SU-DHL-6 (cell line): ENCODE measurements around the gene TRIM61.

ENCODE experiments used
- H2AFZ ChIP-seq: fragments of 200-600 bp; sonication (generic); 2 replicates; pipeline ENCODE4 v1.6.1; 2014; ENCODE audit warnings: low read depth, mild to moderate bottlenecking, moderate library complexity, mixed read lengths, antibody characterized with exemption, low read length; ENCODE audit not compliant: severe bottlenecking
- H3F3A ChIP-seq: fragments of 200-600 bp; shearing (Covaris generic); 2 replicates; pipeline ENCODE4 v1.6.0; 2016; ENCODE audit warnings: antibody characterized with exemption, mild to moderate bottlenecking; ENCODE audit not compliant: insufficient read depth
- H3K27ac ChIP-seq: fragments of 200-600 bp; sonication (generic); 2 replicates; pipeline ENCODE4 v1.5.1; 2016; ENCODE audit warnings: low read depth, mild to moderate bottlenecking, low read length, moderate library complexity, mixed read lengths
- H3K27me3 ChIP-seq: fragments of 200-600 bp; sonication (generic), shearing (Covaris generic); 2 replicates; pipeline ENCODE4 v1.6.0; 2014; ENCODE audit warnings: mild to moderate bottlenecking, low read length
- H3K36me3 ChIP-seq: fragments of 200-600 bp; sonication (generic); 2 replicates; pipeline ENCODE4 v1.6.1; 2014; ENCODE audit warnings: mild to moderate bottlenecking, low read length, mixed read lengths
- H3K4me2 ChIP-seq: fragments of 300-600, 200-600 bp; shearing (Covaris generic), sonication (generic); 2 replicates; pipeline ENCODE4 v1.6.0; 2014; ENCODE audit warnings: low read length, low read depth, mild to moderate bottlenecking; ENCODE audit not compliant: poor library complexity, severe bottlenecking
- H3K4me3 ChIP-seq: fragments of 200-600 bp; sonication (generic); 2 replicates; pipeline ENCODE4 v1.5.1; 2014; ENCODE audit warnings: antibody characterized with exemption, low read length, mild to moderate bottlenecking, mixed read lengths; ENCODE audit not compliant: insufficient read depth, poor library complexity, severe bottlenecking
- H3K79me2 ChIP-seq: fragments of 200-600 bp; sonication (generic); 2 replicates; pipeline ENCODE4 v1.6.1; 2014; ENCODE audit warnings: mild to moderate bottlenecking, low read length, moderate library complexity; ENCODE audit not compliant: insufficient read depth
- H3K9ac ChIP-seq: fragments of 200-600 bp; sonication (generic); 2 replicates; pipeline ENCODE4 v1.7.0; 2014; ENCODE audit warnings: mild to moderate bottlenecking, low read length
- H3K9me2 ChIP-seq: fragments of 200-600 bp; sonication (generic); replicated peaks from 2 replicates; pipeline ENCODE4 v1.6.1; 2014; ENCODE audit warnings: low read length; ENCODE audit not compliant: insufficient read depth
- H3K9me3 ChIP-seq: fragments of 200-600 bp; sonication (generic); 2 replicates; pipeline ENCODE4 v1.6.1; 2014; ENCODE audit warnings: low read length, mixed read lengths; ENCODE audit not compliant: insufficient read depth
- H4K20me1 ChIP-seq: fragments of 200-600 bp; sonication (generic); 2 replicates; pipeline ENCODE4 v1.6.1; 2014; ENCODE audit warnings: low read depth, mild to moderate bottlenecking, antibody characterized with exemption, low read length, moderate library complexity, mixed read lengths
- EZH2phosphoT487 ChIP-seq: fragments of 200-600 bp; sonication (generic), shearing (Covaris generic); conservative IDR thresholded peaks from 2 replicates; pipeline ENCODE4 v1.6.1; 2018; ENCODE audit warnings: mild to moderate bottlenecking, antibody characterized with exemption, low read length, moderate library complexity, mixed read lengths
- TF ChIP-seq, protein P1 (sequence below): fragments of 200-600 bp; sonication (generic); IDR thresholded peaks from one replicate; pipeline ENCODE4 v1.5.1; 2017; ENCODE audit warnings: antibody characterized with exemption, mild to moderate bottlenecking, low read length, moderate library complexity; ENCODE audit not compliant: insufficient read depth, poor library complexity, severe bottlenecking

TRIM61 gene

DNA sequence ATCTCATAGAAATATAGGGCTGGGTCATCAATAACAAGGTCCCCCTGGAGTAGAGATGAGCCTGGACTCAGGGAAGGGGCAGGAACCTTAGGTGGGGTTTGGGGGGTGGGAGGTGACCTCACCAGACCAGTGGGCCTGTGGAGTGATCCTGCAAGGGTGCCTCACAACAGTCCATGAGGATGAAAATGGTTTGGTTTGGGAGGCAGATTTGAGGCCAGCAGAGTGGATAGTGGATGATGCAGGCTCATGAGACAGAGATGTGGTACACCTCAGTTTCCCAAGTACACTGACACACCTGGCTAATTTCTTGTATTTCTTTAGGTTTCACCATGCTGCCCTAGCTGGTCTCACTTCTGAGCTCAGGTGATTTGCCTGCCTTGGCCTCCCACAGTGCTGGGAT, 36.2 kb upstream of the TRIM61 start:
- no peaks in the 10 kb centered on the region for H3K79me2 ChIP-seq
- H2AFZ ChIP-seq = no peak overlapping the region
- no peak overlapping the region for H3K9ac ChIP-seq
- no peak overlapping the region for H3K4me3 ChIP-seq
- no peaks in the 10 kb centered on the region for H3K36me3 ChIP-seq
- no peak overlapping the region for H3K4me2 ChIP-seq
- no peak overlapping the region for H3K27ac ChIP-seq
- no peak for TF ChIP-seq EZH2phosphoT487
- TF ChIP-seq, protein P1, sequence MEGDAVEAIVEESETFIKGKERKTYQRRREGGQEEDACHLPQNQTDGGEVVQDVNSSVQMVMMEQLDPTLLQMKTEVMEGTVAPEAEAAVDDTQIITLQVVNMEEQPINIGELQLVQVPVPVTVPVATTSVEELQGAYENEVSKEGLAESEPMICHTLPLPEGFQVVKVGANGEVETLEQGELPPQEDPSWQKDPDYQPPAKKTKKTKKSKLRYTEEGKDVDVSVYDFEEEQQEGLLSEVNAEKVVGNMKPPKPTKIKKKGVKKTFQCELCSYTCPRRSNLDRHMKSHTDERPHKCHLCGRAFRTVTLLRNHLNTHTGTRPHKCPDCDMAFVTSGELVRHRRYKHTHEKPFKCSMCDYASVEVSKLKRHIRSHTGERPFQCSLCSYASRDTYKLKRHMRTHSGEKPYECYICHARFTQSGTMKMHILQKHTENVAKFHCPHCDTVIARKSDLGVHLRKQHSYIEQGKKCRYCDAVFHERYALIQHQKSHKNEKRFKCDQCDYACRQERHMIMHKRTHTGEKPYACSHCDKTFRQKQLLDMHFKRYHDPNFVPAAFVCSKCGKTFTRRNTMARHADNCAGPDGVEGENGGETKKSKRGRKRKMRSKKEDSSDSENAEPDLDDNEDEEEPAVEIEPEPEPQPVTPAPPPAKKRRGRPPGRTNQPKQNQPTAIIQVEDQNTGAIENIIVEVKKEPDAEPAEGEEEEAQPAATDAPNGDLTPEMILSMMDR = no peak
- no peaks in the 10 kb centered on the region for H3K9me3 ChIP-seq
- no peaks in the 10 kb centered on the region for H3F3A ChIP-seq
- H4K20me1 ChIP-seq = no peaks in the 10 kb centered on the region
- no peaks in the 10 kb centered on the region for H3K9me2 ChIP-seq
- H3K27me3 ChIP-seq = no peaks in the 10 kb centered on the region

GRCh38 chr4:165011403-165011802, 33.9 kb upstream of the TRIM61 start:
- no peaks in the 10 kb centered on the region for H3K27me3 ChIP-seq
- H3K79me2 ChIP-seq = no peaks in the 10 kb centered on the region
- no peaks in the 10 kb centered on the region for H3K9me2 ChIP-seq
- no peak overlapping the region for H3K27ac ChIP-seq
- H3F3A ChIP-seq = no peaks in the 10 kb centered on the region
- no peak overlapping the region for H3K9ac ChIP-seq
- H3K36me3 ChIP-seq = no peaks in the 10 kb centered on the region
- TF ChIP-seq, protein P1 = no peak
- TF ChIP-seq EZH2phosphoT487 = no peak
- no peaks in the 10 kb centered on the region for H3K9me3 ChIP-seq
- H4K20me1 ChIP-seq = no peaks in the 10 kb centered on the region
- H3K4me2 ChIP-seq = no peak overlapping the region
- H3K4me3 ChIP-seq = no peak overlapping the region
- H2AFZ ChIP-seq = no peak overlapping the region

DNA sequence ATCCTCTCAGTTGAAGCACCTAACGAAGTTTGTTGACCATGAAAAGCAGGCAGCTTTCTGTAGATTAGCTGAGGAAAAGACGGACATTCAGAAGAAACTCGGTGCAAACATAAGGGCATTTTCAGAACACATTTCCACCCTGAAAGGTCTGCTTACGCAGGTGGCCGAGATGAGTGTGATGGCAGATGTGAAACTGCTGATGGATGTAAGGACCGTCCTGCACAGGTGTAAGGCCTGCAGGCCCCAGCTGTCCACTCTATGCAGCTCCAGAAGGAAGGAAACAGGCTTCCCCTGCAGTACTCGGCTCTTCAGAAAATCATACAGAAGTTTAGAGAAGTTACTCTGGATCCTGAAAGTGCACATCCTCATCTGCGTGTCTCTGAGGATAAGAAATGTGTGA, 33.5 kb upstream of the TRIM61 start:
- no peaks in the 10 kb centered on the region for H3K27me3 ChIP-seq
- H4K20me1 ChIP-seq = no peaks in the 10 kb centered on the region
- H3F3A ChIP-seq = no peaks in the 10 kb centered on the region
- H3K9me2 ChIP-seq = no peaks in the 10 kb centered on the region
- no peak overlapping the region for H3K4me2 ChIP-seq
- H2AFZ ChIP-seq = no peak overlapping the region
- no peaks in the 10 kb centered on the region for H3K36me3 ChIP-seq
- H3K9me3 ChIP-seq = no peaks in the 10 kb centered on the region
- TF ChIP-seq EZH2phosphoT487 = no peak
- TF ChIP-seq, protein P1 = no peak
- no peak overlapping the region for H3K27ac ChIP-seq
- H3K4me3 ChIP-seq = no peak overlapping the region
- no peak overlapping the region for H3K9ac ChIP-seq
- H3K79me2 ChIP-seq = no peaks in the 10 kb centered on the region

DNA sequence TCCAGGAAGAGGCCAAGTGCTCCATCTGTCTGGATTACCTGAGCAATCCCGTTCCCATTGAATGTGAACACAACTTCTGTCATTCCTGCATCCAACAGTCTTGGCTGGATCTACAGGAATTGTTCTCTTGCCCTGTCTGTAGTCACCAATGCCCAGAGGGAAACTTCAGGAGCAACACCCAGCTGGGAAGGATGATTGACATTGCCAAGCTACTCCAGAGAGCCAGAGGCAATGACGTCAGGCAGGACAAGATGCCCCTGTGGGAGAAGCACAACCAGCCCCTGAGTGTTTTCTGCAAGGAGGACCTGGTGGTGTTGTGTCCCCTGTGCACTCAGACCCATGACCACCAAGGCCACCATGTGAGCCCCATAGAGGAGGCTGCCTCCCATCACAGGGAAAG, 33.0 kb upstream of the TRIM61 start:
- Histone ChIP-seq H3F3A (no peaks in the 10 kb centered on the region), H3K9me2 (no peaks in the 10 kb centered on the region), H3K79me2 (no peaks in the 10 kb centered on the region), H3K9ac (no peak overlapping the region), H2AFZ (no peak overlapping the region), H3K4me3 (no peak overlapping the region), H3K36me3 (no peaks in the 10 kb centered on the region), H3K27me3 (no peaks in the 10 kb centered on the region), H4K20me1 (no peaks in the 10 kb centered on the region), H3K27ac (no peak overlapping the region), H3K4me2 (no peak overlapping the region), H3K9me3 (no peaks in the 10 kb centered on the region)
- TF ChIP-seq EZH2phosphoT487 = no peak
- TF ChIP-seq, protein P1 = no peak
